ENCODE measurements around the gene PARN.

DNA sequence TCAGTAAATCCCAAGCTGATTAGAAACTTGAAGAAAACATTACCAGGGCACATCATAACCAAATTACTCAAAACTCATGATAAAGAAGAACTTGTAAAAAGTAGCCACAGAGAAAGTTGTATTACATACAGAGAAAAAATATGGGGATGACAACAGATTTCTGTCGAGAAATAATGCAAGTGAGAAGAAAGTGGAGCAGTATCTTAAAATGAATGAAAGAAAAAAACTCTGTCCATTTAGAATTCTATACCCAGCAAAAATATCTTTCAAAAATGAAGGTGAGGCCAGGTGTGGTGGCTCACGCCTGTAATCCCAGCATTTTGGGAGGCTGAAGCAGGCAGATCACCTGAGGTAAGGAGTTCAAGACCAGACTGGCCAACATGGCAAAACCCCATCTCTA, 165.9 kb downstream of the PARN start:
- TF ChIP-seq, protein P1, sequence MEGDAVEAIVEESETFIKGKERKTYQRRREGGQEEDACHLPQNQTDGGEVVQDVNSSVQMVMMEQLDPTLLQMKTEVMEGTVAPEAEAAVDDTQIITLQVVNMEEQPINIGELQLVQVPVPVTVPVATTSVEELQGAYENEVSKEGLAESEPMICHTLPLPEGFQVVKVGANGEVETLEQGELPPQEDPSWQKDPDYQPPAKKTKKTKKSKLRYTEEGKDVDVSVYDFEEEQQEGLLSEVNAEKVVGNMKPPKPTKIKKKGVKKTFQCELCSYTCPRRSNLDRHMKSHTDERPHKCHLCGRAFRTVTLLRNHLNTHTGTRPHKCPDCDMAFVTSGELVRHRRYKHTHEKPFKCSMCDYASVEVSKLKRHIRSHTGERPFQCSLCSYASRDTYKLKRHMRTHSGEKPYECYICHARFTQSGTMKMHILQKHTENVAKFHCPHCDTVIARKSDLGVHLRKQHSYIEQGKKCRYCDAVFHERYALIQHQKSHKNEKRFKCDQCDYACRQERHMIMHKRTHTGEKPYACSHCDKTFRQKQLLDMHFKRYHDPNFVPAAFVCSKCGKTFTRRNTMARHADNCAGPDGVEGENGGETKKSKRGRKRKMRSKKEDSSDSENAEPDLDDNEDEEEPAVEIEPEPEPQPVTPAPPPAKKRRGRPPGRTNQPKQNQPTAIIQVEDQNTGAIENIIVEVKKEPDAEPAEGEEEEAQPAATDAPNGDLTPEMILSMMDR (IDR thresholded peaks at IDR 0.05) = no peak
- TF ChIP-seq POLR2AphosphoS5 (IDR thresholded peaks at IDR 0.05) (no peak), POLR2A (IDR thresholded peaks at IDR 0.05) (no peak)

Data from stomach (tissue), 4 donors.